ENCODE results near the gene BAX. TPM values are rescaled to one million over a fixed set of nuclear protein-coding genes. Genes with fewer than 3 reads are reported as not detected.

BAX gene
- total and polyA plus RNA-seq, 9 donors: 27.1 to 52.4 (median 43.1) TPM

- DNase-seq: no peak
- Histone ChIP-seq H3K36me3 (ENCODE audit: control insufficient read depth, insufficient read depth, low read length) (peaks cover 13% of the 10 kb centered on the region), H3K9me3 (replicated peaks; ENCODE audit: control insufficient read depth, low read depth, low read length) (no peaks in the 10 kb centered on the region), H3K4me1 (ENCODE audit: control insufficient read depth, insufficient read depth, low read length) (peaks cover 27% of the 10 kb centered on the region), H3K27me3 (ENCODE audit: control insufficient read depth, insufficient read depth, low read length) (no peaks in the 10 kb centered on the region), H3K27ac (ENCODE audit: low read length) (no peak overlapping the region), H3K4me3 (ENCODE audit: low read length) (no peak overlapping the region)
- WGBS (ENCODE audit: insufficient coverage): 82% methylated on average over 15 of the region's 19 CpGs
Observed at GRCh38 chr19:48961051-48961649, 6.5 kb downstream of the BAX start.

GRCh38 chr19:48961673-48962028 lies 7.0 kb downstream of the BAX start:
- no peaks in the 10 kb centered on the region for H3K9me3 ChIP-seq (replicated peaks; ENCODE audit: control insufficient read depth, low read depth, low read length)
- H3K27me3 ChIP-seq (ENCODE audit: control insufficient read depth, insufficient read depth, low read length): no peaks in the 10 kb centered on the region
- H3K4me1 ChIP-seq (ENCODE audit: control insufficient read depth, insufficient read depth, low read length): peaks cover 32% of the 10 kb centered on the region
- WGBS (ENCODE audit: insufficient coverage): 78% methylated on average over 11 of the region's 12 CpGs
- H3K4me3 ChIP-seq (ENCODE audit: low read length): no peak overlapping the region
- peaks cover 15% of the 10 kb centered on the region for H3K36me3 ChIP-seq (ENCODE audit: control insufficient read depth, insufficient read depth, low read length)
- no peak overlapping the region for H3K27ac ChIP-seq (ENCODE audit: low read length)
- DNase-seq: no peak

DNA sequence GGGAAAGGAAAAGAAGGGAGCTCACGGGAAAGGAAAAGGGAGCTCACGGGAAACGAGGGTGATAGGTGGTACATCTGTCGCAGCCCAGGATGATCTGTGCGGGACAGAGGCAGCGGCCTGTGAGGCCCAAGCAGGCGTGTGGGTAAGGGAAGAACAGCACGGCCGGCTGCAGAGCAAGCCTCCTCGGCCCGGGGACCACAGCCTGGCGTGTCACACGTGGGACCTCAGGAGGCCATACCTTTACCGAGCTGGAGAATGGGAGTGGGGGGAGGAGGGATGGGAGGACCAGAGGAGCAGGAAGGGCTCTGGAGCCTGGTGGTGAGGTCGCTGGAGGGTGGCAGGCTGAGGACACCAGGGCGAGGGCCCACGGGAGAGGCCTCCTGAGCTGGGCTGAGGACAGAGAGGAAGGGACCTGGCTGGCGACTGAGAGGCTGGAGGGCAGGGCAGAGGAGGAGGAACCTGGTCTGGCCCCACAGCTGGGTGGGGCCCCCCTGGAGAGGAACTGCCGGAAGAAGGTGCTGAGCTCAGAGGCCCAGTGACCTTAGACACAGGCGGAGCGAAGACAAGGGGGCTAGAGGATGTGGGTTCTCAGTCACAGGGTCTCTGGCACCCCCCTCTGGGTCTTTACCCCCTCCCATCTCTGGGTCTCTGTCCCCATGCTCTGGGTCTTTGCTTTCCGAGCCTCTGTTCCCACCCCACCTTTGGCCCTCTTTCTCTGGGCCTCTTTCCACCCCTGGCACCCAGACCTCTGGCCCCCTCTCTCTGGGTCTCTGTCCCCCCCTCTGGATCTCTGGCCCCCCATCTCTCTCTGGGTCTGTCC lies 7.6 kb downstream of the BAX start:
- H3K4me3 ChIP-seq (ENCODE audit: low read length): no peak overlapping the region
- DNase-seq: peak; percentile 57
- peak overlapping the region; percentile 33 for H3K27ac ChIP-seq (ENCODE audit: low read length)
- H3K27me3 ChIP-seq (ENCODE audit: control insufficient read depth, insufficient read depth, low read length): no peaks in the 10 kb centered on the region
- H3K9me3 ChIP-seq (replicated peaks; ENCODE audit: control insufficient read depth, low read depth, low read length): no peaks in the 10 kb centered on the region
- peaks cover 17% of the 10 kb centered on the region for H3K36me3 ChIP-seq (ENCODE audit: control insufficient read depth, insufficient read depth, low read length)
- peaks cover 33% of the 10 kb centered on the region for H3K4me1 ChIP-seq (ENCODE audit: control insufficient read depth, insufficient read depth, low read length)
- WGBS (ENCODE audit: insufficient coverage): 47% methylated on average over 19 of the region's 22 CpGs

GRCh38 chr19:48962849-48963165 lies 8.1 kb downstream of the BAX start:
- Histone ChIP-seq H3K9me3 (replicated peaks; ENCODE audit: control insufficient read depth, low read depth, low read length) (no peaks in the 10 kb centered on the region), H3K4me1 (ENCODE audit: control insufficient read depth, insufficient read depth, low read length) (peaks cover 33% of the 10 kb centered on the region), H3K4me3 (ENCODE audit: low read length) (no peak overlapping the region), H3K27me3 (ENCODE audit: control insufficient read depth, insufficient read depth, low read length) (no peaks in the 10 kb centered on the region), H3K36me3 (ENCODE audit: control insufficient read depth, insufficient read depth, low read length) (peaks cover 17% of the 10 kb centered on the region), H3K27ac (ENCODE audit: low read length) (peak overlapping the region; percentile 33)
- WGBS (ENCODE audit: insufficient coverage): 57% methylated on average over 3 of the region's 7 CpGs
- DNase-seq: no peak

- Histone ChIP-seq H3K27ac (ENCODE audit: low read length) (peak overlapping the region; percentile 91), H3K4me1 (ENCODE audit: control insufficient read depth, insufficient read depth, low read length) (peaks cover 33% of the 10 kb centered on the region), H3K4me3 (ENCODE audit: low read length) (peak overlapping the region; percentile 29), H3K27me3 (ENCODE audit: control insufficient read depth, insufficient read depth, low read length) (no peaks in the 10 kb centered on the region), H3K36me3 (ENCODE audit: control insufficient read depth, insufficient read depth, low read length) (peaks cover 24% of the 10 kb centered on the region), H3K9me3 (replicated peaks; ENCODE audit: control insufficient read depth, low read depth, low read length) (no peaks in the 10 kb centered on the region)
- WGBS (ENCODE audit: insufficient coverage): 7% methylated on average over 23 of the region's 28 CpGs
- DNase-seq: peak; percentile 86
Observed at GRCh38 chr19:48963371-48964204, 8.9 kb downstream of the BAX start.

GRCh38 chr19:48964205-48965039 lies 9.7 kb downstream of the BAX start:
- H3K9me3 ChIP-seq (replicated peaks; ENCODE audit: control insufficient read depth, low read depth, low read length): no peaks in the 10 kb centered on the region
- no peaks in the 10 kb centered on the region for H3K27me3 ChIP-seq (ENCODE audit: control insufficient read depth, insufficient read depth, low read length)
- 9% methylated on average over 17 of the region's 19 CpGs for WGBS (ENCODE audit: insufficient coverage)
- peak overlapping the region; percentile 91 for H3K27ac ChIP-seq (ENCODE audit: low read length)
- peaks cover 31% of the 10 kb centered on the region for H3K36me3 ChIP-seq (ENCODE audit: control insufficient read depth, insufficient read depth, low read length)
- peaks cover 33% of the 10 kb centered on the region for H3K4me1 ChIP-seq (ENCODE audit: control insufficient read depth, insufficient read depth, low read length)
- peak overlapping the region; percentile 33 for H3K4me3 ChIP-seq (ENCODE audit: low read length)
- DNase-seq: peak; percentile 70

DNA sequence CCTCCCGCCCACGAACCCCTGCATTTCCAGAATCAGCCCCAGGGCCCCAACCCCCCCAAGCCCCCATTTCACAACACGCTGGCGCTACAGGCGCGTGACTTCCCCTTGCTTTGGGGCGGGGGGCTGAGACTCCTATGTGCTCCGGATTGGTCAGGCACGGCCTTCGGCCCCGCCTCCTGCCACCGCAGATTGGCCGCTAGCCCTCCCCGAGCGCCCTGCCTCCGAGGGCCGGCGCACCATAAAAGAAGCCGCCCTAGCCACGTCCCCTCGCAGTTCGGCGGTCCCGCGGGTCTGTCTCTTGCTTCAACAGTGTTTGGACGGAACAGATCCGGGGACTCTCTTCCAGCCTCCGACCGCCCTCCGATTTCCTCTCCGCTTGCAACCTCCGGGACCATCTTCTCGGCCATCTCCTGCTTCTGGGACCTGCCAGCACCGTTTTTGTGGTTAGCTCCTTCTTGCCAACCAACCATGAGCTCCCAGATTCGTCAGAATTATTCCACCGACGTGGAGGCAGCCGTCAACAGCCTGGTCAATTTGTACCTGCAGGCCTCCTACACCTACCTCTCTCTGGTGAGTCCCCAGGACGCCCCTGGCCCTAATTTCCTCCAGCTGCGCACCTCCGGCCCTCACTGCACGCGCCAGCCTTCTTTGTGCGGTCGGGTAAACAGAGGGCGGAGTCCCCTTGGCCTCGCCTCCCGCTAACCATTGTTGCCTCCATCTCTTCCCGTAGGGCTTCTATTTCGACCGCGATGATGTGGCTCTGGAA lies 10.5 kb downstream of the BAX start, which contains the start of gene FTL:
Gene FTL, plus strand, starts transcription at position 270 of the 766 bp plus-strand sequence. Its CDS starts 199 bp downstream, at position 469.
- Histone ChIP-seq H3K9me3 (replicated peaks; ENCODE audit: control insufficient read depth, low read depth, low read length) (no peaks in the 10 kb centered on the region), H3K27me3 (ENCODE audit: control insufficient read depth, insufficient read depth, low read length) (no peaks in the 10 kb centered on the region), H3K4me3 (ENCODE audit: low read length) (peak within 1 kb of the TSS; percentile 88), H3K36me3 (ENCODE audit: control insufficient read depth, insufficient read depth, low read length) (peaks cover 38% of the 10 kb centered on the region), H3K27ac (ENCODE audit: low read length) (peak within 1 kb of the TSS; percentile 93), H3K4me1 (ENCODE audit: control insufficient read depth, insufficient read depth, low read length) (peaks cover 33% of the 10 kb centered on the region)
- DNase-seq: peak; percentile 99
- WGBS (ENCODE audit: insufficient coverage): 0% methylated on average over 49 of the region's 52 CpGs

GRCh38 chr19:48965806-48966540 lies 11.3 kb downstream of the BAX start:
- DNase-seq: peak; percentile 95
- peaks cover 41% of the 10 kb centered on the region for H3K36me3 ChIP-seq (ENCODE audit: control insufficient read depth, insufficient read depth, low read length)
- peaks cover 33% of the 10 kb centered on the region for H3K4me1 ChIP-seq (ENCODE audit: control insufficient read depth, insufficient read depth, low read length)
- H3K9me3 ChIP-seq (replicated peaks; ENCODE audit: control insufficient read depth, low read depth, low read length): no peaks in the 10 kb centered on the region
- peak overlapping the region; percentile 88 for H3K4me3 ChIP-seq (ENCODE audit: low read length)
- H3K27ac ChIP-seq (ENCODE audit: low read length): peak overlapping the region; percentile 93
- WGBS (ENCODE audit: insufficient coverage): 10% methylated on average over 33 of the region's 36 CpGs
- H3K27me3 ChIP-seq (ENCODE audit: control insufficient read depth, insufficient read depth, low read length): no peaks in the 10 kb centered on the region

All from muscle of leg (tissue), 11 donors.